HUDEP-2 (cell line): ENCODE results near the gene NPIPB6.
"Not testable (repeated sequence)": the region's sequence is repeated elsewhere in the genome, so short reads cannot be mapped to it uniquely, and the experiment has no call there.

Experiments used
- DNase-seq, 76 experiments: peaks; one replicate each; lab custom pipeline; 2025; ENCODE audit not compliant: unreplicated experiment in 76 of 76; lab: John Stamatoyannopoulos, UW

Gene NPIPB6

GRCh38 chr16:28363408-28363807 lies at the start of gene NPIPB6:
TSS of gene NPIPB6 (minus strand) at chr16:28363508. CDS start at chr16:28362822, 686 bp downstream.
- not testable (repeated sequence) for DNase-seq

GRCh38 chr16:28403220-28404072 lies 40.1 kb upstream of the NPIPB6 start, which contains the start of gene EIF3CL:
TSS of gene EIF3CL (minus strand) at chr16:28403841. CDS start at chr16:28403618, 223 bp downstream.
- not testable (repeated sequence) for DNase-seq

- not testable (repeated sequence) for DNase-seq
Observed at GRCh38 chr16:28392054-28392453, 28.7 kb upstream of the NPIPB6 start.

- not testable (repeated sequence) for DNase-seq
Observed at GRCh38 chr16:28382177-28382867, 19.0 kb upstream of the NPIPB6 start.

GRCh38 chr16:28377822-28378221 lies 14.5 kb upstream of the NPIPB6 start:
- DNase-seq, result not testable (repeated sequence)

- DNase-seq, result not testable (repeated sequence)
Observed at GRCh38 chr16:28377108-28377625, 13.9 kb upstream of the NPIPB6 start.

GRCh38 chr16:28375115-28375514 lies 11.8 kb upstream of the NPIPB6 start:
- not testable (repeated sequence) for DNase-seq

GRCh38 chr16:28374281-28374680 lies 11.0 kb upstream of the NPIPB6 start:
- DNase-seq, result not testable (repeated sequence)

GRCh38 chr16:28367926-28368325 lies 4.6 kb upstream of the NPIPB6 start:
- not testable (repeated sequence) for DNase-seq

GRCh38 chr16:28364268-28365173 lies 1.2 kb upstream of the NPIPB6 start:
- DNase-seq, result not testable (repeated sequence)

- DNase-seq, result not testable (repeated sequence)
Observed at GRCh38 chr16:28362600-28362999, 708 bp downstream of the NPIPB6 start.

- not testable (repeated sequence) for DNase-seq
Observed at GRCh38 chr16:28338230-28338629, 25.1 kb downstream of the NPIPB6 start.

- not testable (repeated sequence) for DNase-seq
Observed at GRCh38 chr16:28336940-28337710, 26.2 kb downstream of the NPIPB6 start.

- DNase-seq, result not testable (repeated sequence)
Observed at GRCh38 chr16:28335678-28336077, 27.6 kb downstream of the NPIPB6 start.

GRCh38 chr16:28332632-28333031 lies 30.7 kb downstream of the NPIPB6 start:
- not testable (repeated sequence) for DNase-seq

- not testable (repeated sequence) for DNase-seq
Observed at GRCh38 chr16:28330981-28331380, 32.3 kb downstream of the NPIPB6 start.

- not testable (repeated sequence) for DNase-seq
Observed at GRCh38 chr16:28330232-28330631, 33.1 kb downstream of the NPIPB6 start.

- peak in 44 of 76 experiments; percentile 0 to 54 (median 32) for DNase-seq
Observed at GRCh38 chr16:28326881-28327610, 36.3 kb downstream of the NPIPB6 start.

- no peak for DNase-seq
Observed at GRCh38 chr16:28324887-28325279, 38.4 kb downstream of the NPIPB6 start.
